Measurements from ENCODE around the gene IL21R. TPM values are rescaled to one million over a fixed set of nuclear protein-coding genes. Genes with fewer than 3 reads are reported as not detected.

Gene IL21R
- total and polyA plus RNA-seq, 3 donors from 2014 or later = 0.31 to 2.3 (median 0.87) TPM

- Histone ChIP-seq H3K9me3 (no peaks in the 10 kb centered on the region), H3K27ac (no peak overlapping the region), H3K36me3 (ENCODE audit: low read depth, missing control alignments) (no peaks in the 10 kb centered on the region), H3K4me3 (no peak overlapping the region), H3K27me3 (no peaks in the 10 kb centered on the region), H3K4me1 (no peaks in the 10 kb centered on the region)
- TF ChIP-seq POLR2A (IDR thresholded peaks at IDR 0.05) (no peak), CTCF (IDR thresholded peaks at IDR 0.05) (no peak)
- no peak for DNase-seq
- intact Hi-C loops (cut with DNase I; ENCODE audit: low total_unique reads) = no loop called here
- 91 to 96% methylated on average over 8 of the region's 8 CpGs for WGBS, 2 donors
Measured at GRCh38 chr16:27436065-27436464, 34.1 kb downstream of the IL21R start.

- 76 to 83% methylated on average over 7 to 9 of the region's 9 CpGs for WGBS, 2 donors
- DNase-seq = peak; percentile 7
- no peaks in the 10 kb centered on the region for H3K36me3 ChIP-seq (ENCODE audit: low read depth, missing control alignments)
- no peak overlapping the region for H3K4me3 ChIP-seq
- H3K27ac ChIP-seq = no peak overlapping the region
- H3K4me1 ChIP-seq = no peaks in the 10 kb centered on the region
- no peaks in the 10 kb centered on the region for H3K27me3 ChIP-seq
- TF ChIP-seq POLR2A (IDR thresholded peaks at IDR 0.05) (no peak), CTCF (IDR thresholded peaks at IDR 0.05) (no peak)
- no peaks in the 10 kb centered on the region for H3K9me3 ChIP-seq
- intact Hi-C loops (cut with DNase I; ENCODE audit: low total_unique reads) = no loop called here
Measured at GRCh38 chr16:27436921-27437650, 35.1 kb downstream of the IL21R start.

GRCh38 chr16:27437946-27438345 is 36.0 kb downstream of the IL21R start:
- Histone ChIP-seq H3K9me3 (no peaks in the 10 kb centered on the region), H3K36me3 (ENCODE audit: low read depth, missing control alignments) (no peaks in the 10 kb centered on the region), H3K27ac (no peak overlapping the region), H3K27me3 (no peaks in the 10 kb centered on the region), H3K4me3 (no peak overlapping the region), H3K4me1 (no peaks in the 10 kb centered on the region)
- no peak for TF ChIP-seq POLR2A (IDR thresholded peaks at IDR 0.05)
- no peak for TF ChIP-seq CTCF (IDR thresholded peaks at IDR 0.05)
- DNase-seq = no peak
- WGBS, 2 donors = 92 to 94% methylated on average over 6 of the region's 6 CpGs
- intact Hi-C loops (cut with DNase I; ENCODE audit: low total_unique reads) = no loop called here

GRCh38 chr16:27439271-27440018 is 37.5 kb downstream of the IL21R start:
- intact Hi-C loops (cut with DNase I; ENCODE audit: low total_unique reads) = no loop called here
- no peak for DNase-seq
- TF ChIP-seq POLR2A (IDR thresholded peaks at IDR 0.05) (no peak), CTCF (IDR thresholded peaks at IDR 0.05) (no peak)
- Histone ChIP-seq H3K27ac (no peak overlapping the region), H3K4me3 (no peak overlapping the region), H3K27me3 (no peaks in the 10 kb centered on the region), H3K4me1 (no peaks in the 10 kb centered on the region), H3K36me3 (ENCODE audit: low read depth, missing control alignments) (no peaks in the 10 kb centered on the region), H3K9me3 (no peaks in the 10 kb centered on the region)
- WGBS, 2 donors = 70 to 78% methylated on average over 15 to 18 of the region's 18 CpGs
